AG09309 (cell line): ENCODE measurements around the gene ITGA11.

ENCODE experiments used
- DNase-seq: peaks from one replicate; pipeline ENCODE4 v3.0.0-alpha.2; 2010; ENCODE audit warnings: low read depth
- H3K4me3 ChIP-seq: 2 replicates; pipeline ENCODE4 v1.5.1; 2011; ENCODE audit warnings: mild to moderate bottlenecking, low read depth, low read length, moderate library complexity; ENCODE audit not compliant: control insufficient read depth
- TF ChIP-seq, protein P1 (sequence below): IDR thresholded peaks from 2 replicates; pipeline ENCODE4 v1.5.1; 2011; ENCODE audit warnings: mild to moderate bottlenecking, low read depth, low read length, inconsistent platforms; ENCODE audit not compliant: insufficient read depth, control insufficient read depth; ENCODE audit errors: missing control alignments

ITGA11 gene

GRCh38 chr15:68464448-68465090, 32.6 kb upstream of the ITGA11 start:
- DNase-seq = no peak
- no peak overlapping the region for H3K4me3 ChIP-seq
- TF ChIP-seq, protein P1, sequence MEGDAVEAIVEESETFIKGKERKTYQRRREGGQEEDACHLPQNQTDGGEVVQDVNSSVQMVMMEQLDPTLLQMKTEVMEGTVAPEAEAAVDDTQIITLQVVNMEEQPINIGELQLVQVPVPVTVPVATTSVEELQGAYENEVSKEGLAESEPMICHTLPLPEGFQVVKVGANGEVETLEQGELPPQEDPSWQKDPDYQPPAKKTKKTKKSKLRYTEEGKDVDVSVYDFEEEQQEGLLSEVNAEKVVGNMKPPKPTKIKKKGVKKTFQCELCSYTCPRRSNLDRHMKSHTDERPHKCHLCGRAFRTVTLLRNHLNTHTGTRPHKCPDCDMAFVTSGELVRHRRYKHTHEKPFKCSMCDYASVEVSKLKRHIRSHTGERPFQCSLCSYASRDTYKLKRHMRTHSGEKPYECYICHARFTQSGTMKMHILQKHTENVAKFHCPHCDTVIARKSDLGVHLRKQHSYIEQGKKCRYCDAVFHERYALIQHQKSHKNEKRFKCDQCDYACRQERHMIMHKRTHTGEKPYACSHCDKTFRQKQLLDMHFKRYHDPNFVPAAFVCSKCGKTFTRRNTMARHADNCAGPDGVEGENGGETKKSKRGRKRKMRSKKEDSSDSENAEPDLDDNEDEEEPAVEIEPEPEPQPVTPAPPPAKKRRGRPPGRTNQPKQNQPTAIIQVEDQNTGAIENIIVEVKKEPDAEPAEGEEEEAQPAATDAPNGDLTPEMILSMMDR = no peak

GRCh38 chr15:68463996-68464395, 32.0 kb upstream of the ITGA11 start:
- H3K4me3 ChIP-seq = no peak overlapping the region
- no peak for DNase-seq
- TF ChIP-seq, protein P1 = no peak

- no peak overlapping the region for H3K4me3 ChIP-seq
- DNase-seq = no peak
- TF ChIP-seq, protein P1 = no peak
These were observed 31.5 kb upstream of the ITGA11 start for GRCh38 chr15:68463444-68463843.

GRCh38 chr15:68460166-68460565, 28.2 kb upstream of the ITGA11 start:
- TF ChIP-seq, protein P1 = no peak
- DNase-seq = no peak
- H3K4me3 ChIP-seq = no peak overlapping the region

DNA sequence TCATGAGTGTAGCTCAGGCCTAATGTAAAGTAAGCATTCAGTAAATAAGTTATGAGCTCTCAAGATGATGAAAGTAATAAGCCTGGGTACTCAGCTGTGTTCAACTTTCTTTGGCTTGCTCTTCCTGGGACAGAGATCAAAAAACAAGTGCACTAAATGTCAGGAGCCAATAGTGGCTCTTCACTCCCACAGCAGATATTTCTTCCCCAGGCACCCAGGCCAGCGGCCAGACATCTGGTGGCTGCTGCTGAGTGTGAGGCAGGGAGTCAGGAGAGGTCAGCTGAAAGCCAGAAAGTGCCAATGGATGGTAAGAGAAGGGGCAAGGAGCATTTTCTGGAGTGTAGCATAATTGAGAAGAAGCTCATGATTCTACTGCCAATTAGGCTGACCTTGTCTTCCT, 18.2 kb upstream of the ITGA11 start:
- TF ChIP-seq, protein P1 = no peak
- no peak for DNase-seq

DNA sequence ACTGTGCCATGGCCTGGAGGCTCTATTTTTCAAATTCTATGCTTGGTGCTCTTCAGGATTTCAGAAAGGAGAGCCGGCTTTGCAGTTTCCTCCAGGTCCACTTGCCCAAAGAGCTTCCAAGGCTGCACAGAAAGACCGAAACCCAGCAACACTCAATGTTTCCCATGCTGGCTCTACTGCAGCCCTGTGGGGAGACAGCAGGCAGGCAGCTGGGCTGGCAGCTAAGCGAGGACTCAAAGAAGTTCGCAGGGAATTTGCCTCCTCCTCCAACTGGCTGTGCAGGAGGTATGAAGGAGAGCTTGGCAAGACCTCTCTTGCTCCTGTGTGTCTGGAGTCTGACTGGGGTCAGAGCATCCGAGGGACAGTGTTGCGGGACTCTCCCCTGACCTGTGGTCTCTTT, 17.4 kb upstream of the ITGA11 start:
- TF ChIP-seq, protein P1 = no peak
- H3K4me3 ChIP-seq = no peak overlapping the region
- no peak for DNase-seq

More for the DNA sequence above, 18.2 kb upstream of the ITGA11 start:
- no peak overlapping the region for H3K4me3 ChIP-seq
